Measurements from ENCODE around the gene SLX9.

SLX9 gene

DNA sequence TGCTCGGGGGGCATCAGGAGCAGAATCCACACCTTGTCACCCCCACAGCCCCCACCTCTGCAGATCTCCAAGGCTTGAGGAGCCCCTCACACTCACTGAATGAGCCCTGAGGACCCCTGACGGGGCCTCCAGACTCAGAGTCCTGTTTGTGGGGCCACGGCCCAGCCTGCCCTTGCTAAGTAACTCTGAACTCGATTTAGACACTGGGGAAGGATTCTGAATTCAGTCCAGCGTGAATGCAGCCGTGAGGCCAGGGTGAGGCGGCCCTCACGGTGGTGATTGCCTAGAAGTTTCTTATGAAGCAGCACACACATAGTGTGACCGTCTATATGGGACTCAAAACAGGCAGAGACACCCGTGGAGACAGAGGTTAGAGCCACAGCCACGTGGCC lies 75.6 kb downstream of the SLX9 start:
- DNase-seq (ENCODE audit: insufficient read length) (no peak), FAIRE-seq (no peak)
- TF ChIP-seq TAF1 (IDR thresholded peaks at IDR 0.05; ENCODE audit: borderline replicate concordance, low read depth, low read length) (no peak), POLR2A (IDR thresholded peaks at IDR 0.05; ENCODE audit: low read depth, low read length) (no peak), POLR2AphosphoS5 (IDR thresholded peaks at IDR 0.05; ENCODE audit: low read depth, low read length) (no peak)

DNA sequence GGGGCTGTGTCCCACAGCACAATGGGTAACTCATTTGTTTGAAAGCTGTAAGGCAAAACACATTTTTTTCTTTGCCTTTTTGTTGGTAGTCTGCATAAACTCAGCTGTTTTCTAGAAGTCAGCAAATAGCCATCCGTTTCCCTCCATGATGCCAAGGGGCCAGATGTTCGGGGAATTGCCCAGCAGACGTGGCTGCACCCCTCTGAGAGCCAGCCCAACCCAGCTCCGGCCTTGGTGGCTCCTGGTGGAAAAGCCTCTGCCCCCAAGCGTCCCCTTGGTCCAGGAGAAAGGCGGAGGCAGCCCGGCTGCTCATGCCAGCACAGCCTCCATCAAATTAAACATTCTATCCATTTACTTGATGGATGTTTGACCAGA lies 76.2 kb downstream of the SLX9 start:
- DNase-seq (ENCODE audit: insufficient read length) (no peak), FAIRE-seq (no peak)
- no peak for TF ChIP-seq POLR2AphosphoS5 (IDR thresholded peaks at IDR 0.05; ENCODE audit: low read depth, low read length)
- TF ChIP-seq TAF1 (IDR thresholded peaks at IDR 0.05; ENCODE audit: borderline replicate concordance, low read depth, low read length): no peak
- no peak for TF ChIP-seq POLR2A (IDR thresholded peaks at IDR 0.05; ENCODE audit: low read depth, low read length)

DNA sequence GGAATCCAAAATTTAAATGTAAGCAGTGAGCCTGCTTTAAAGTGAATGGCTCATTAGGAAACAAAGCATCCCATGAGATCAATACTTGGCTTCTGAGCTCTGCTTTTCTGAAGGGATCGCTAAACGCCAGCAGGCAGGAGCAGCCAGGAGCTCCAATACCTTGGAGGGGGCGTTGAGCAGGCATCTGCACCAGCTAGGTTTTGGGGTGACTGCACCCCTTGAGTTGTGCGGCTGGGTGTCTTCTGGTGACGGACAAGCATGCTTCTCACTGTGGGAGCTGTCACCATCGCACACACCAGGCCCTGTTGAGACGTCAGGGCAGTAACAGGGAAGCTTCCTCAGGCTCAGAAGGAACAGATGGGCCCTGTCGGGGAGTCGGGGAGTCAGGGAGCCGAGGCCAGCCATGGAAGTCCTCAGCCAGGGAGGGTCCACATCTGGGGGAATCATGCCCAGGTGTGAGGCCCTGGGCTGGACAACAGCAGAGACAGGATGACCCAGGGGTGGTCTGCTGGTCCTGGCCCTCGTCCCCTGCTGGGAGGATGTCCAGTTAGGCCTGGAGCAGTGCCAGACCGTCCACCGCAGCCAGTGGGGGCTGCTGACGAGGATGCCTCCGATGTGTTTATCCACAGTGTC lies 76.7 kb downstream of the SLX9 start:
- TF ChIP-seq POLR2AphosphoS5 (IDR thresholded peaks at IDR 0.05; ENCODE audit: low read depth, low read length) (no peak), POLR2A (IDR thresholded peaks at IDR 0.05; ENCODE audit: low read depth, low read length) (no peak), TAF1 (IDR thresholded peaks at IDR 0.05; ENCODE audit: borderline replicate concordance, low read depth, low read length) (no peak)
- DNase-seq (ENCODE audit: insufficient read length) (no peak), FAIRE-seq (no peak)

DNA sequence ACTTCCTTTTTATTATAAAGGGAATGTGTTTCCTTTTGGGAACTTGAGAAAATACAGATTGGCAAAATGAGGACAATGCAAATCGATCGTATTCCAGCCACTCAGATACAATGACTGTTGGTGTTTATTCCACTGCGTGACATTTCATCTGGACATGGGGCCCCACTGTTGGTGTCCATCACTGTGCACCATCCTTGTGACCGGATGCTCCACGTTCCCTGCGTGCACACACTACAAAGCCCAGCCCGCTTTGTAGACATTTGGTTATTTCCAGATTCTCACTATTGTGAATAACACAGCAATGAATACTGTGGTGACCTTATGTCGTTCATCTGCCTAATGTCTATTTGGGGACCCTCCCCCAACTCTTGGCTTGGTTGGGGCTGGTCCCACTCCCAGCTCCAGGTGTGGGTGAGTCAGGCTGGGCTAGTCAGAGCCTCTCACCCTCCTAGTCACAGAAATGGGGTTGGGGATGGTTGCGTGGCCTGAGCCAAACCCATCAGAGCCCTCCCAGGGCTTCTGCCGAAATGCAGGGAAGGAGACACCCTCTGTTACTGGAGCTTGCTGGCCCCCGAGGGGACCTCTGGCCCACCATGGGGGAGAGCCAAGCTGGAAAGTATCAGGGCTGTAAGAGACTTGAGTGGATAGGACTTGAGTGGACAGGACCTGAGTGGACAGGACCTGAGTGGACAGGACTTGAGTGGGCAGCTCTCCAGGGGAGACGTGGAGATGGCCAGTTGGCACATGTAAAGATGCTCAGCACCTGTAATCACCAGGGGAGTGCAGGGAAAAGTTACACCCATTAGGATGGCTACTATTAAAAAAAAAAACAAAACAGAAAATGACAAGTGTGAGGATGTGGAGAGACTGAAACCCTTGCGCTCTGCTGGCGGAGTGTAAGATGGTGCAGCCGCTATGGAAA lies 77.5 kb downstream of the SLX9 start:
- TF ChIP-seq TAF1 (IDR thresholded peaks at IDR 0.05; ENCODE audit: borderline replicate concordance, low read depth, low read length) (no peak), POLR2A (IDR thresholded peaks at IDR 0.05; ENCODE audit: low read depth, low read length) (no peak), POLR2AphosphoS5 (IDR thresholded peaks at IDR 0.05; ENCODE audit: low read depth, low read length) (no peak)
- FAIRE-seq (no peak), DNase-seq (ENCODE audit: insufficient read length) (no peak)

DNA sequence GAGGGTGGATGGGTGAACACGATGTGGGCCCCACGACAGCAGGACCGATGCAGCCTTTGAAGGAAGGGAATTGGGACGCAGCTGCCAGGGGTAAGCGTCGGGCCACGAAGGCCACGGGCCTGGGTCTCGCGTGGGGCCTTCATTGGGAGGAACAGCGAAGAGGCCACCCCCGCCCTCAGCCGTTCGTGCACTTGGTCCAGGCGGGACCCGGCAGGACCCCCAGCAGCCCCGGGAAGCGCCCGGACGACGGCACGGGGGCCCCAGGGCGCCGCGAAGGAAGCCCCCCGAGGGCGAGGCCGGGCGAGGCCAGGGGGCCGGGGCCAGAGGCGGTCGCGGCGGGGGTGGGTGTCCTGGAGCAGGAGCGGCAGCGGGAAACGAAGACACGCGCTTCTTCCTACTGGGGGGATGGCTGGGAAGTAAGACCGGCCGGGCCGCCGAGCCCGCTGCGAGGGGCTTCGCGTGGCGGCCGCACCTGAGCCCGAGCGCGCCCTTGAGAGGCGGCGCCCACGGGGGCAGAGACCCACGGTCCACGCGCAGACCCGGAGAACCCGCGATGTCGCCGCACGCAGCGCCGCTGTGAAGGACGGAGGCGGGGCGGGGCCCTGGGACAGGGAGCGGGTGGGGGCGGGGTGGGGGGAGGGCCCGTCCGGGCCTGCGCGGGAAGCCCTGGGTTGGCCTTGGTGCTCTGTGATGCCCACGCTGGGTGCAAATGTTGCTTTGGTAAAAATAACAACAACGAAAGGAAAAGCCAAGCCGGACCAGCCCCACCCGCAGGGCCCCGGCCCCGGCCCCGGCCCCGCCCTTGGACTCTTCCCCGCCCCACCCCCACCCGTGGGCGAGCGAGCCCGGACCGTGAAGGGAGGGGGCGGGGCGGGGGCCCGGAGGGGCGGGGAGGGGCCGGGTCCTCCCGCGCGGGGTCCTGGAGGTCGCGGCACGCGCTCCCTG lies 78.6 kb downstream of the SLX9 start:
- FAIRE-seq: no peak
- DNase-seq (ENCODE audit: insufficient read length): no peak
- TF ChIP-seq POLR2AphosphoS5 (IDR thresholded peaks at IDR 0.05; ENCODE audit: low read depth, low read length) (no peak), TAF1 (IDR thresholded peaks at IDR 0.05; ENCODE audit: borderline replicate concordance, low read depth, low read length) (no peak), POLR2A (IDR thresholded peaks at IDR 0.05; ENCODE audit: low read depth, low read length) (no peak)

DNA sequence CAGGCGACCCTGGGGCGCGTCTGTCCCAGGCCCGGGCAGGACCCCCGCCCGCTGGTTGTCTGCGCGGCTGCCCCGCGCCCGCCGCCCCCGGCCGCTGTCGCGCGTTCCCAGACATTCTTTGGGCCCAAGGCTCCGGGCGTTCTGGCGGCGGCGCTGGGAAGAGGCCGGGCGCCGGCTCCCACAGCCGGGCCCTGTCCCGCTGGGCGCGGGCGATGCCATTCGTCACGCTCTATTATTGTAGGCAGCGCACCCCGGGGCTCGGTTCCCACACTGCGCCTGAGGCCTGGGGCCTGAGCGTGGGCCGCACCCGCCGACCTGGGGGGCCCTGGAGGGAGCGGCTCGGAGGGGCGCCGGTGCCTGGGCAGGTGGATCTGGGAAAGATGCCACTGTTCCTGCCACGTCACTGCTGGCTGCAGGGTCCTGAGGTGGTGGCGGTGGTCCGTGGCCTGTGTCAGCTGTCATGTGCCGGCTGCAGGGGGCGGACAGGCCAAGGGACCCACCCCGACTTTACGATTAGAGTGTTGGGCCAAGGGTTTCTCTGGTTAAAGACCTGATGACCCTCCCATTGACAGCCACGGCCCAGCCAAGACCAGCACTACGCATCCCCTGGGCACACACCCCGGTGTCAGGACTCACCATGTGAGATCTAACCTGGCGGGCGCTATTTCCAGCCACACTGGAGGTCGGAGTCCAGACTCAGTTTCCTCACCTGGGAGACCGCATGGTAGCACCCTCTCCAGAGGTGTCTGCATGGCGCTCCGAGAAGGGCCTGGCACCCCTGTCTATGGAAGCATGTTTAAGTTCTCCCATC lies 79.5 kb downstream of the SLX9 start:
- no peak for FAIRE-seq
- TF ChIP-seq TAF1 (IDR thresholded peaks at IDR 0.05; ENCODE audit: borderline replicate concordance, low read depth, low read length) (no peak), POLR2AphosphoS5 (IDR thresholded peaks at IDR 0.05; ENCODE audit: low read depth, low read length) (no peak), POLR2A (IDR thresholded peaks at IDR 0.05; ENCODE audit: low read depth, low read length) (no peak)
- no peak for DNase-seq (ENCODE audit: insufficient read length)

DNA sequence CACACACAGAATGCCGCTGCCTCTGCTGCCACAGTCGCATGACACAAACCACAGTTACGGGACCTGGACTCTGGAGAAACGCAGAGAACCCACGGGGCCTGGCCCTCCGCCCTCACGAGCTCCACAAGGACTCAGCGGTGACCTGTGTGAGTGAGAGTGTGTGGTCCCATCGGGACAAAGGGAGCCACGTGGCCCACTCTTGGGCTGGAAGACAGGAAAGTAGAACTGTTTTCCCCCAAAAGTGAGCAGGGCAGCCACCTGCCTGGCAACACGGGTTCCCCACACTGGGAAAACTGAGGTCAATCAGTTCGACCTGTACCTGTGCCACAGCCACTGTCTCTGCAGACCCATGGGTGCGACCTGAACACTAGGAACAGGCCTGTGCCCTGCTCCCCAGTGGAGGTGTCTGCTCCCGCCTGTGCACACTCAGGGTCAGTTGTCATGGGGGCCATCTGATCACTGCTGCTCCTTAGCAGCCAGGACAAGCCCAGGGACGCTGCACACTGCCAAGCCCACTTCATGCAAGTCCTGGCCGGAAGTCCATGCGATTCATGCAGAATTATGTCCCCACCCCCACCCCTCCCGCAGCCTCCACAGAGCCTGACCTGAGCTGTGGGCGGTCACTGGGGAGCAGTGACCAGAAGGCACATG lies 80.2 kb downstream of the SLX9 start:
- FAIRE-seq (no peak), DNase-seq (ENCODE audit: insufficient read length) (no peak)
- TF ChIP-seq POLR2AphosphoS5 (IDR thresholded peaks at IDR 0.05; ENCODE audit: low read depth, low read length) (no peak), TAF1 (IDR thresholded peaks at IDR 0.05; ENCODE audit: borderline replicate concordance, low read depth, low read length) (no peak), POLR2A (IDR thresholded peaks at IDR 0.05; ENCODE audit: low read depth, low read length) (no peak)

DNA sequence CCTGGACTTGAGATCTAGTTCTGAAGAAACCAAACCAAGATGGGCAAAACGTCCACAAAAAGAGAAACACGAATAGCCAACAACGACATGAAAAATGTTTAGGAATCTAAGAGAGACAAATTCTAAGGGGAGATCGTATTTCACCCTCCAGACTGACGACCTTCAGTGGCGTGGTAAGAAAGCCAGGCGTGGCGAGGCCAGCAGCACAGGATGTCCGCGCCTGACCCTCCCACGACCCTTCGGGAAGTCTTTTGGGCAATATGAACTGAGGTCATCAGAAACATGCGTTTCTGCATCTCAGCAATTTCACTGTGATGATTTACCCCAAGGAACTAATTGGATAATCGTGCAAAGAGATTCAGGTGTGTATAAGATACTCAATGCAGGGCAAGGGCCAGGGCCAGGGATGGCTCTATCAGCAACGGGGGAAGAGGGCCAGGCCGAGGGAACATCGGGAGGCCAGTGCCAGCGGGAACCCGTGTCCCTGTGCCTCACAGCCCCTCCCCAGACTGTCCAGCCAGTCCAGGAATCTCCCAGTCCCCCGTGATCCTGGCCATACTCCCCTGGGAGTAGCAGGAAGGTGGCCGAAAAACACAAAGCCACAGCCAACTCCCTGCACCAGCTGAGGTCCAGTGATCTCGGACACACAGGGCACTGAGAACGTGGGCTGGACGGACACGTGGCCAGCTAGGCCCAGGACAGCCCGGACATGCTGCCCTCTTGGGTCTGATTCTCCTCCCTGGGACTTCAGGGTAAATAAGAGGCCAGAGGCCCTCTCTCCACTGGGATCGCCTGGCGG lies 81.0 kb downstream of the SLX9 start:
- TF ChIP-seq TAF1 (IDR thresholded peaks at IDR 0.05; ENCODE audit: borderline replicate concordance, low read depth, low read length): no peak
- no peak for TF ChIP-seq POLR2A (IDR thresholded peaks at IDR 0.05; ENCODE audit: low read depth, low read length)
- TF ChIP-seq POLR2AphosphoS5 (IDR thresholded peaks at IDR 0.05; ENCODE audit: low read depth, low read length): no peak
- DNase-seq (ENCODE audit: insufficient read length) (no peak), FAIRE-seq (no peak)

DNA sequence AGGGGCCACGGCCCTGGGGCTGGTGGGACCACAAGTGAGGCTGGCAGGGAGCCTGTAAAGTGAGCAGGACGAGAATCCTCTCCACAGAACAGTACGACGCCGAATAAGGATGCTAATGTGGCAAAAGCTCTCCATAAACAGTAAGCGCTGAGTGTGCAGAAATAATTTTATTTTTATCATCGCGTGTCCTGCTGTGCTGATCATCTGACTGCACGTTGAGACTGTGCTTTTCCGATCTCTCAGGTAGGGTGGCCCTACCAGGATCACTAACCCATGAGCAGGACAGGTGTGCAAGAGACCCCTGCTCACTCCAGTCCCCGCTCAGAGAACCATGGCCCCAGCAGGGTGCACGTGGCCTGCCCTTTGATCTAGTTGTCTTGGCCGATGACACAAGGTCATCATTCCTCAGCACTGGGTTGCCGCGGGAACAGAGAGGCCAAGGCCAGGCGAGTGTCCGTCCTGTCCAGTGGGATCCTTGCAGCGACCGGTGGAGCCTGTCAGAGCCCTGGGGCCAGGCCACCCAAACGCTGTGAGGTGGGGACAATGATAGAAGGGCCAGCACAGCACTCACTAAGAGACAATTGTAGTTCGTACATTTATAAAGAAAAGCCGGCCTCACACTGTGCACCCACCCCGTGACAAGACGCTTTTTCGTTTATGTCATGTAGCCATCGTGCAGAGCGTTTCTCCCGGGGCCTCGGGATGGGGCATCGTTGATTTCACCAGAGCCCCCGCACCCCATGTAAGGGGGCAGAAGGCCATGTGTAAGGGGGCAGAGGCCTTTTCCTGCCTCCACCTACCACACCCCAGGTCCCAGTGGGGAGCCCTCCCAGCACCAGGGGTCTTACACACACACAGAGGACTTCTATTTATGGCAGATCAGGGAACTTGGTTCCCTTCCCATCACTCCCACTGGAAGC lies 81.9 kb downstream of the SLX9 start:
- FAIRE-seq (no peak), DNase-seq (ENCODE audit: insufficient read length) (no peak)
- TF ChIP-seq POLR2A (IDR thresholded peaks at IDR 0.05; ENCODE audit: low read depth, low read length) (no peak), POLR2AphosphoS5 (IDR thresholded peaks at IDR 0.05; ENCODE audit: low read depth, low read length) (no peak), TAF1 (IDR thresholded peaks at IDR 0.05; ENCODE audit: borderline replicate concordance, low read depth, low read length) (no peak)
